Naive thymus-derived CD4-positive, alpha-beta T cell (primary cell): Measurements from ENCODE around the gene NCAM1. TPM values are rescaled to one million over a fixed set of nuclear protein-coding genes. Genes with fewer than 3 reads are reported as not detected.

ENCODE experiments used
- ATAC-seq: fragments of 150-1000 bp; cut with Tn5 transposase; 2 replicates; pipeline ENCODE4 v1.10.0; 2021; ENCODE audit warnings: mild to moderate bottlenecking, moderate library complexity
- CTCF ChIA-PET: fragments of 350-600 bp; sonication (Branson Sonifier 250); formaldehyde crosslinking; loops from one replicate; lab custom pipeline; 2021; ENCODE audit warnings: antibody characterized with exemption; lab: Charles Lee
- POLR2A ChIA-PET: fragments of 350-600 bp; sonication (Branson Sonifier 250); formaldehyde crosslinking; loops from one replicate; lab custom pipeline; 2021; ENCODE audit warnings: antibody characterized with exemption, inconsistent platforms; lab: Charles Lee
- DNase-seq, 9 donors: peaks; one replicate each; pipeline versions ENCODE4 v3.0.0 to v3.0.0-alpha.2; 2020 to 2022; ENCODE audit warnings: mixed read lengths in 1 of 9
- H3K27ac ChIP-seq: one replicate; pipeline ENCODE4 v1.7.0; 2013; ENCODE audit warnings: mild to moderate bottlenecking, low read depth, low read length, moderate library complexity
- H3K27me3 ChIP-seq, 2 donors: one replicate each; pipeline ENCODE4 v1.7.0; 2013; ENCODE audit warnings: low read length in 2 of 2, mild to moderate bottlenecking in 2 of 2, moderate library complexity in 2 of 2; ENCODE audit not compliant: control insufficient read depth in 2 of 2, insufficient read depth in 2 of 2
- H3K36me3 ChIP-seq, 3 experiments: 1 replicate in 2 of 3; 2 replicates in 1 of 3; pipeline ENCODE4 v1.7.0; 2013; ENCODE audit warnings: low read length in 3 of 3, mild to moderate bottlenecking in 3 of 3, moderate library complexity in 1 of 3; ENCODE audit not compliant: insufficient read depth in 3 of 3, control insufficient read depth in 2 of 3
- H3K4me1 ChIP-seq, 2 donors: one replicate each; pipeline ENCODE4 v1.7.0; 2013; ENCODE audit warnings: low read length in 2 of 2, mild to moderate bottlenecking in 2 of 2, moderate library complexity in 1 of 2; ENCODE audit not compliant: control insufficient read depth in 2 of 2, insufficient read depth in 2 of 2
- H3K4me3 ChIP-seq: 2 replicates; pipeline ENCODE4 v1.7.0; 2013; ENCODE audit warnings: mild to moderate bottlenecking, low read length
- H3K9me3 ChIP-seq, 3 experiments: 1 replicate in 2 of 3; 2 replicates in 1 of 3; pipeline ENCODE4 v1.7.0; 2013; ENCODE audit warnings: low read length in 3 of 3; ENCODE audit not compliant: control insufficient read depth in 2 of 3
- H3K27ac Mint-ChIP-seq, 9 donors: one replicate each; pipeline ENCODE4 v1.8.0; 2020 to 2022; ENCODE audit warnings: mixed read lengths in 9 of 9, mild to moderate bottlenecking in 8 of 9, moderate library complexity in 5 of 9, inconsistent platforms in 2 of 9
- H3K27me3 Mint-ChIP-seq, 5 donors: one replicate each; pipeline ENCODE4 v1.8.0; 2021 to 2022; ENCODE audit warnings: mixed read lengths in 5 of 5, mild to moderate bottlenecking in 1 of 5
- H3K36me3 Mint-ChIP-seq, 5 donors: one replicate each; pipeline ENCODE4 v1.8.0; 2020 to 2022; ENCODE audit warnings: mixed read lengths in 5 of 5, mild to moderate bottlenecking in 3 of 5, inconsistent platforms in 1 of 5
- H3K4me1 Mint-ChIP-seq, 7 donors: one replicate each; pipeline ENCODE4 v1.8.0; 2020 to 2022; ENCODE audit warnings: mixed read lengths in 7 of 7, mild to moderate bottlenecking in 3 of 7, inconsistent platforms in 1 of 7
- H3K4me3 Mint-ChIP-seq, 10 donors: one replicate each; pipeline ENCODE4 v1.8.0; 2020 to 2022; ENCODE audit warnings: mild to moderate bottlenecking in 10 of 10, mixed read lengths in 10 of 10, moderate library complexity in 6 of 10, inconsistent platforms in 2 of 10
- H3K9me3 Mint-ChIP-seq, 11 donors: one replicate each; pipeline ENCODE4 v1.8.0; 2020 to 2022; ENCODE audit warnings: mixed read lengths in 11 of 11, mild to moderate bottlenecking in 4 of 11, inconsistent platforms in 1 of 11, moderate library complexity in 1 of 11
- intact Hi-C, 2 donors: fragments of 100-400 bp; cut with micrococcal nuclease; formaldehyde crosslinking; loops; one replicate each; pipeline ENCODE4 v1.15.1; 2023
- polyA plus RNA-seq, 2 donors: library from polyadenylated mRNA; unstranded; fragments of 300-500 nt; fragmentation: Illumina TruSeq; gene quantifications; one replicate each; pipeline ENCODE4 v1.2.3, GENCODE V29; 2021
- total RNA-seq, 6 experiments: library from RNA in 5 of 6; stranded (reverse) in 5 of 6; gene quantifications; 1 replicate in 5 of 6; 2 replicates in 1 of 6; pipeline ENCODE4 v1.2.3 and lab custom pipeline; 2021 to 2026

Gene NCAM1
- total and polyA plus RNA-seq, 7 experiments from 2014 or later = 0.06 to 18.8 (median 1.0) TPM; not detected in 2

DNA sequence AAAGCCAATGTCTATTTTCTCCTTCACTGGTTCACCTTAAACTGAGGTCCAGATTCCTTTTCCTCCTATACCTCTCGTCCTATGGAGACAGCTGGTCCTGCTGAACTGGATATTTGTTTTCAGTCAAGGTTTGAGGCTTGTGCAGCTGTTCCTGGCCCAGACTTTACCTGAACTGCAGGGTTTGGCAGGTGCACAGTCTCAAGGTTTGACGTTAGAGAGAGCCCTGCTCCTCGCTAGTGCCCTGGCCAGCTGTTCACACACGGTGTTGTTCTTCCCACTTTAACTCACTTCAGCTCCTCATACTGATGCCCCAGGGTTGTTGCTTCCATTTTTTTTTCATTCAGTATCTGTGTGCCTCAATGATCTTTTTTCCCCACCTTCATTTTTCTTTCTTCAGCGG, 279.2 kb downstream of the NCAM1 start:
- ChIA-PET POLR2A (no interaction called here), CTCF (no interaction called here)
- Mint-ChIP-seq H3K36me3 (no peaks in the 10 kb centered on the region), H3K4me1 (peaks cover 0 to 16% (median 7%) of the 10 kb centered on the region in 7 donors), H3K27me3 (peaks cover 0 to 45% (median 28%) of the 10 kb centered on the region in 5 donors), H3K4me3 (no peak overlapping the region), H3K9me3 (no peaks in the 10 kb centered on the region), H3K27ac (no peak overlapping the region)
- ATAC-seq (no peak), DNase-seq (no peak)
- H3K4me1 ChIP-seq = no peaks in the 10 kb centered on the region
- H3K27ac ChIP-seq = no peak overlapping the region
- H3K9me3 ChIP-seq = no peaks in the 10 kb centered on the region
- H3K4me3 ChIP-seq = no peak overlapping the region
- no peaks in the 10 kb centered on the region for H3K27me3 ChIP-seq
- H3K36me3 ChIP-seq = no peaks in the 10 kb centered on the region
- intact Hi-C loops = loop anchor here in 1 of 2 donors (5.0 kb wide), 1 partner anchor 948 kb away; no protein-coding TSS in a partner anchor

DNA sequence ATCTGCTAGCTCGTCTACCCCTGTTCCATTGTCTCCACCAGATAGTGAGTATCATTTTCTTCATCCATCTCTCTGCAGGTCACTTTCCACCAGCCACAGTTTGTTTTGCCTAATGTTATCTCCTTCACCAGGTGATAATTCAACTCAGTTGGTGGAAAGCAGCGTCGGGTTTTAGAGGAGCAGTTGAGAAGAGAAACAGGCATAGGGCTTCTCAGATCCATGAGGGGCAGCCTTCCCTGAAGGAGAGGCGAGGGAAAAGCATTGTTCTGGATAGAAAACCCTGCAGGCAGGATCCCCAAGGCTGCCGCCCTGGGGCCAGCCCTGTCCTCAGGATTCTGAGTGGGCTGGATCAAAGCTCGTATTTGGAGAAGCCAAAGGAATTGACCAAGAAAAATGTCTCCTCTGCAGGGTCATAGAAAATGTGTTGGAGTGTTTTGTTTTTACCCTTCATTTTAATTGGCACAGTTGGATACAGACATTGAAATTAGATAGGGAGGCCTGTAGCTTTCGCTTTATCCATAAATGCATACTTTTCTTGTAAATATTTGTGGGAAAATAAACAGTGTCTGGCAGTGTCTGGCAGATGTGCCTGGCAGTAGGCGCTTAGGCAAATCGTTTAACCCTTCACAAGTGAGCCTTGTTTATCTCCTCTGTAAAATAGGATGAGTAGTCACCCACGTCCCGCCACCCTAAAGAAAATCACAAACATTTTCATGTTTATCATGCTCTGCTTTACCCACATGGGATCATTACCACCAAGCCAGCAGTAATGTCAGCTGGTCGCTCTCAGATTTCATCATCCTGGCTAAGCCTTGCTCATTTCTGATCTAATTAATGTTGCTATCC, 279.8 kb downstream of the NCAM1 start:
- no peak overlapping the region for H3K4me3 Mint-ChIP-seq

DNA sequence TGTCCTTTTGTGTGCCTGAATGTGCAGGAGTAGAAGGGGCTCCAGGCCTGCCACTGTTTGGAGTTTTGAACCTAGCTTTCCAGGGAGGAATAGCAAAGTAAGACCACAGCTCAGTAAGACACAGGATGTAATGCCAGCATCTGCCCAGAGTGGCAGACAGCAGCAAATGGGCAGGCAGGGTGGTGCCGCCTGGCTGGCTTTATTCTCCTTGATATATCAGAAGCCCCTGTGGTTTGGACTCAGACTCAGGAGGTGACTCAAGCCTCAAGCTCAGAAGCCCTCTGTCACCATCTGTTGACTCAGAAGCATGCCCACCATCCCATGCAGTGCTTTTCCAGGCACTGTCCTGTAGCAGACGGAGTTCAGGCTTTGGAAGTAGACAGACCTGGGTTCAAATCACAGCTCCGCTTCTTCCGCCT, 280.4 kb downstream of the NCAM1 start:
- intact Hi-C loops = loop anchor here in 1 of 2 donors (2.0 to 5.0 kb wide), 2 partner anchors 73 to 949 kb away; partner anchors contain the start of gene TTC12
- Mint-ChIP-seq H3K9me3 (no peaks in the 10 kb centered on the region), H3K27me3 (peaks cover 9 to 48% (median 29%) of the 10 kb centered on the region in 5 donors), H3K27ac (no peak overlapping the region), H3K36me3 (no peaks in the 10 kb centered on the region), H3K4me3 (no peak overlapping the region), H3K4me1 (peaks cover 0 to 16% (median 7%) of the 10 kb centered on the region in 7 donors)
- DNase-seq (no peak), ATAC-seq (no peak)
- Histone ChIP-seq H3K27me3 (no peaks in the 10 kb centered on the region), H3K9me3 (no peaks in the 10 kb centered on the region), H3K36me3 (no peaks in the 10 kb centered on the region), H3K4me1 (no peaks in the 10 kb centered on the region), H3K4me3 (no peak overlapping the region), H3K27ac (no peak overlapping the region)
- ChIA-PET POLR2A (no interaction called here), CTCF (no interaction called here)

More for the DNA sequence above, 279.8 kb downstream of the NCAM1 start:
- Mint-ChIP-seq H3K4me1 (peaks cover 0 to 16% (median 7%) of the 10 kb centered on the region in 7 donors), H3K27me3 (peaks cover 5 to 48% (median 32%) of the 10 kb centered on the region in 5 donors), H3K27ac (no peak overlapping the region), H3K9me3 (no peaks in the 10 kb centered on the region), H3K36me3 (no peaks in the 10 kb centered on the region)
- ATAC-seq (no peak), DNase-seq (no peak)
- intact Hi-C loops = loop anchor here in 1 of 2 donors (5.0 kb wide), 1 partner anchor 949 kb away; no protein-coding TSS in a partner anchor
- Histone ChIP-seq H3K36me3 (no peaks in the 10 kb centered on the region), H3K27ac (no peak overlapping the region), H3K4me3 (no peak overlapping the region), H3K9me3 (no peaks in the 10 kb centered on the region), H3K27me3 (no peaks in the 10 kb centered on the region), H3K4me1 (no peaks in the 10 kb centered on the region)
- POLR2A ChIA-PET = no interaction called here
- CTCF ChIA-PET = no interaction called here

DNA sequence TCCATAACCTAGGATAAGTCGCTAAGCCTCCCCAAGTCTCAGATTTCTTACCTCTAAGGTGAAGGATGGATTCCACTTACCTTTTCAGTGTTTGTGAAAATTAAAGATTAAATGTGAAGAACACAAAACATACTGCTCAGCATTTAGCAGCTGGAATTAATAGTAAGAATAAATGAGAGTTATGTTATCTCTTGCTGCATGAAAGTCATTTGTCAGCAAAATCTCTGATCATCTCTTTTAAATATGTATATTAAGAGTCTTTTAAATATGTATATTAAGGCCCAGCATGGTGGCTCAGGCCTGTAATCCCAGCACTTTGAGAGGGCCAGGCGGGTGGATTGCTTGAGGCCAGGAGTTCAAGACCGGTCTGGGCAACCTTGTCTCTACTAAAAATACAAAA, 280.8 kb downstream of the NCAM1 start:
- no peak overlapping the region for H3K27ac ChIP-seq
- POLR2A ChIA-PET = no interaction called here
- no peak overlapping the region for H3K4me3 ChIP-seq
- H3K36me3 ChIP-seq = no peaks in the 10 kb centered on the region
- no peaks in the 10 kb centered on the region for H3K9me3 ChIP-seq
- peaks cover 0 to 16% (median 7%) of the 10 kb centered on the region in 7 donors for H3K4me1 Mint-ChIP-seq
- CTCF ChIA-PET = no interaction called here
- no peaks in the 10 kb centered on the region for H3K4me1 ChIP-seq
- intact Hi-C loops = loop anchor here in 1 of 2 donors (2.0 to 5.0 kb wide), 2 partner anchors 73 to 950 kb away; partner anchors contain the start of gene TTC12
- ATAC-seq (no peak), DNase-seq (no peak)
- no peaks in the 10 kb centered on the region for H3K9me3 Mint-ChIP-seq
- H3K27me3 ChIP-seq = no peaks in the 10 kb centered on the region
- H3K27me3 Mint-ChIP-seq = peaks cover 12 to 46% (median 29%) of the 10 kb centered on the region in 5 donors
- no peak overlapping the region for H3K27ac Mint-ChIP-seq
- H3K4me3 Mint-ChIP-seq = no peak overlapping the region
- no peaks in the 10 kb centered on the region for H3K36me3 Mint-ChIP-seq

DNA sequence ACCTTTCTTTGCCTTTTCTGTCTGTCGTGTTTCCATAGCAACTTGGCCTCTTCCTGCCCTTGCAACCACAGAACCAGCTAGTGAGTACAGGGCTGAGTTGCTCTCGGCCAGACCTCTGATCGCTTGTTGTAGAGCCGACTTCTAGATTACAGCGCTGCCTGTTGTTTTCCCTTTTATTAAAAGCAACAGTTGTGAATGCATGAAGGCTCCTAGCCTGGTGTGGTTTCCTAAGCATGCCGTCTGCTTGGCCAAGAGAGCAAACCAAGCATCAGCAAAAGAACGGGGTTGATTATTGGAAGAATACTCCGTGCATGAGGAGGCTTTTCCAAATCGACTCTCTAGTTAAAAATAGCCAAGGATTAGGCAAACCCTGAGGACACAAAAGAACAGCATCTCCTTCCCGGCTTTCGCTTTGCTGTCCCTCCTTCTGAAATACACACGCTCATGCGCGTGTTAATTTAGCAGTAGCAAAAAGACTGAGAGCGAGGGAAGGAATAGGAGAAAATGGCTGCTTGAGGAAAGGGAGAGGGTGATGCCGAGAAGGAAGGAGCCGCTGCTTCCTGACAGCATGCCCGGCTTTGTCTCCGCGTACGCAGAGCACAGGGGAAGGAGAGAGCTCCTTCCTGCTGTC, 281.7 kb downstream of the NCAM1 start:
- CTCF ChIA-PET = no interaction called here
- DNase-seq = peak in 4 of 9 donors; percentile 3 to 23 (median 16)
- POLR2A ChIA-PET = no interaction called here

DNA sequence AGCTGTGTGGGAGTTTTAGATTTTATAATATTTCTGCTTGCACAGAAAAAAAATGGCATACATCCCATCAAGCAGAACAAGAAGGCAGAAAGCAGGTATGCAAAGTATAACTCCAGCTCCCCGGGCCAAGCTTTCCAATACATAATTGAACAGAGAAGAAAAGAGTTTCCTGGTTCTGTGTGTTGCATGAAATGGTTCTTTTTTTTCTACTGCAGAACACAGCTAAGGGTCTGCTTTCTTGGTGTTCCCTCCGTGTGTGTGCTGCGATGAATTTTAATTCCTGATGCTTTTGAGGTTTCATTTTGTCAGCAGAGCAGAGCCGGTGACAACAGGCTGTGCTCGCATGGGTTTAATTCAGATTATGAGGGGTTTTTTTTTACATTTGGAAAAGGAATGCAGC, 282.5 kb downstream of the NCAM1 start:
- H3K36me3 ChIP-seq = no peaks in the 10 kb centered on the region
- ATAC-seq = no peak
- no peak for DNase-seq
- Mint-ChIP-seq H3K36me3 (no peaks in the 10 kb centered on the region), H3K4me3 (peak overlapping the region in 2 of 10 donors; percentile 63 to 73), H3K9me3 (no peaks in the 10 kb centered on the region), H3K27me3 (peaks cover 26 to 51% (median 45%) of the 10 kb centered on the region in 5 donors), H3K27ac (no peak overlapping the region), H3K4me1 (peaks cover 0 to 16% (median 7%) of the 10 kb centered on the region in 7 donors)
- ChIA-PET POLR2A (no interaction called here), CTCF (no interaction called here)
- no peak overlapping the region for H3K27ac ChIP-seq
- H3K4me1 ChIP-seq = no peaks in the 10 kb centered on the region
- no peak overlapping the region for H3K4me3 ChIP-seq
- H3K27me3 ChIP-seq = no peaks in the 10 kb centered on the region
- no peaks in the 10 kb centered on the region for H3K9me3 ChIP-seq
- intact Hi-C loops = loop anchor here in 1 of 2 donors (2.0 to 5.0 kb wide), 2 partner anchors 71 to 951 kb away; partner anchors contain the start of gene TTC12

More for the DNA sequence above, 281.7 kb downstream of the NCAM1 start:
- Mint-ChIP-seq H3K4me3 (peak overlapping the region in 9 of 10 donors; percentile 24 to 81 (median 64)), H3K27ac (peak overlapping the region in 3 of 9 donors; percentile 26 to 86 (median 85)), H3K36me3 (no peaks in the 10 kb centered on the region), H3K27me3 (peaks cover 21 to 51% (median 37%) of the 10 kb centered on the region in 5 donors), H3K9me3 (no peaks in the 10 kb centered on the region), H3K4me1 (peaks cover 0 to 16% (median 7%) of the 10 kb centered on the region in 7 donors)
- peak; percentile 38 for ATAC-seq
- no peaks in the 10 kb centered on the region for H3K4me1 ChIP-seq
- no peaks in the 10 kb centered on the region for H3K9me3 ChIP-seq
- H3K27ac ChIP-seq = no peak overlapping the region
- intact Hi-C loops = loop anchor here in 1 of 2 donors (2.0 to 5.0 kb wide), 2 partner anchors 72 to 951 kb away; partner anchors contain the start of gene TTC12
- peak overlapping the region; percentile 30 for H3K4me3 ChIP-seq
- no peaks in the 10 kb centered on the region for H3K36me3 ChIP-seq
- no peaks in the 10 kb centered on the region for H3K27me3 ChIP-seq
